Lower leg skin (tissue), 4 donors: ENCODE results near the gene GNB1. TPM values are rescaled to one million over a fixed set of nuclear protein-coding genes. Genes with fewer than 3 reads are reported as not detected.

Source experiments
- DNase-seq, 2 donors: peaks; one replicate each; pipeline ENCODE4 v3.0.0-alpha.2; 2019; ENCODE audit warnings: low spot score in 2 of 2
- H3K4me3 ChIP-seq: fragments of 200-600 bp; sonication (generic); 2 replicates; pipeline ENCODE4 v1.5.1; 2017; ENCODE audit warnings: mild to moderate bottlenecking, low read depth; ENCODE audit not compliant: poor library complexity, severe bottlenecking
- POLR2A ChIP-seq, 2 donors: fragments of 450-650 bp; IDR thresholded peaks; one replicate each; pipeline ENCODE4 v1.6.1; 2016 to 2017; ENCODE audit warnings: antibody characterized with exemption in 2 of 2, mild to moderate bottlenecking in 1 of 2, moderate library complexity in 1 of 2
- WGBS, 2 donors: methylation state at CpG; one replicate each; pipeline ENCODE4 v1.1.5; 2018; 5-methylcytosine and 5-hydroxymethylcytosine counted together
- intact Hi-C: fragments of 100-400 bp; cut with DNase I; formaldehyde crosslinking; loops from one replicate; pipeline ENCODE4 v1.15.0; 2023; ENCODE audit warnings: low total_unique reads
- total RNA-seq, 4 donors: library from RNA; depleted of rRNA; stranded (reverse); fragments of >200 nt; gene quantifications; one replicate each; pipeline ENCODE4 v1.1.0, GENCODE V29; 2016
- TF ChIP-seq, protein P1 (sequence below), 3 donors: fragments of 450-650 bp; IDR thresholded peaks; one replicate each; pipeline ENCODE4 v1.5.1; 2016; ENCODE audit warnings: antibody characterized with exemption in 3 of 3, mild to moderate bottlenecking in 3 of 3, moderate library complexity in 2 of 3

Gene GNB1
- total RNA-seq, 4 donors from 2014 or later, result 103 to 141 (median 123) TPM

DNA sequence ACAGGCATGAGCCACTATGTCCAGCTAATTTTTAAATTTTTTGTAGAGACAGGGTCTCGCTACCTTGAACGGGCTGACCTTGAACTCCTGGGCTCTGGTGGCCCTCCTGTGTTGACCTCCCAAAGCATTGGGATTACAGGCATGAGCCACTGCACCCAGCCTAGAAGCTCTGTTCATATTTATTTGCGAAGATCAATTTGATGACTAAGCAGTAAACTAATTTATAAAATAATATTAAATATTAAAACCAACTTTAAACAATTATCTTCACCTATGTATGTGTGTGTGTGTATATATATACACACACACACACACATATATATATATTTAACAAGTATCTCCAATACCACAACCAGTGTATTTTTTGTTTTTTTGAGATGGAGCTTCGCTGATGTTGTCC, 117.0 kb downstream of the GNB1 start:
- intact Hi-C loops, result no loop called here
- DNase-seq, result no peak
- 97 to 98% methylated on average over 4 of the region's 4 CpGs for WGBS, 2 donors
- TF ChIP-seq, protein P1, sequence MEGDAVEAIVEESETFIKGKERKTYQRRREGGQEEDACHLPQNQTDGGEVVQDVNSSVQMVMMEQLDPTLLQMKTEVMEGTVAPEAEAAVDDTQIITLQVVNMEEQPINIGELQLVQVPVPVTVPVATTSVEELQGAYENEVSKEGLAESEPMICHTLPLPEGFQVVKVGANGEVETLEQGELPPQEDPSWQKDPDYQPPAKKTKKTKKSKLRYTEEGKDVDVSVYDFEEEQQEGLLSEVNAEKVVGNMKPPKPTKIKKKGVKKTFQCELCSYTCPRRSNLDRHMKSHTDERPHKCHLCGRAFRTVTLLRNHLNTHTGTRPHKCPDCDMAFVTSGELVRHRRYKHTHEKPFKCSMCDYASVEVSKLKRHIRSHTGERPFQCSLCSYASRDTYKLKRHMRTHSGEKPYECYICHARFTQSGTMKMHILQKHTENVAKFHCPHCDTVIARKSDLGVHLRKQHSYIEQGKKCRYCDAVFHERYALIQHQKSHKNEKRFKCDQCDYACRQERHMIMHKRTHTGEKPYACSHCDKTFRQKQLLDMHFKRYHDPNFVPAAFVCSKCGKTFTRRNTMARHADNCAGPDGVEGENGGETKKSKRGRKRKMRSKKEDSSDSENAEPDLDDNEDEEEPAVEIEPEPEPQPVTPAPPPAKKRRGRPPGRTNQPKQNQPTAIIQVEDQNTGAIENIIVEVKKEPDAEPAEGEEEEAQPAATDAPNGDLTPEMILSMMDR (IDR thresholded peaks at IDR 0.05), result no peak
- TF ChIP-seq POLR2A (IDR thresholded peaks at IDR 0.05), result no peak
- H3K4me3 ChIP-seq, result no peak overlapping the region

DNA sequence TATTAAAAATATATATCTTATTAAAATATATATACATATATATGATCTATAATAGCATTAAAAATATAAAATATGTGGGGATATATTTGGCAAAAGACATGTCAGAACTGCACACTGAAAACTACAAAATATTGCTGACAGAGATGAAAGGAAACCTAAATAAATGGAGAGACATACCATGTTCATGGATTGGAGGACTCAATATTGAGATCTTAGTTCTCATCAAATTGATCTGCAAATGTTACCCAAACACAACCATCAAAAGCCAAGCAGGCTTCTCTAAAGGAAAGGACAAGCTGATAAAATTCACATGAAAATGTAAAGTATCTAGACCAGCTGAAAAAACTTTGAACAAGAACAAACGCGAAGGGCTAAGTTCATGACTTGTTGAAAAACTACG, 119.8 kb downstream of the GNB1 start:
- intact Hi-C loops, result no loop called here
- TF ChIP-seq POLR2A (IDR thresholded peaks at IDR 0.05), result no peak
- TF ChIP-seq, protein P1 (IDR thresholded peaks at IDR 0.05), result no peak
- 91 to 94% methylated on average over 3 of the region's 3 CpGs for WGBS, 2 donors
- no peak overlapping the region for H3K4me3 ChIP-seq
- no peak for DNase-seq

DNA sequence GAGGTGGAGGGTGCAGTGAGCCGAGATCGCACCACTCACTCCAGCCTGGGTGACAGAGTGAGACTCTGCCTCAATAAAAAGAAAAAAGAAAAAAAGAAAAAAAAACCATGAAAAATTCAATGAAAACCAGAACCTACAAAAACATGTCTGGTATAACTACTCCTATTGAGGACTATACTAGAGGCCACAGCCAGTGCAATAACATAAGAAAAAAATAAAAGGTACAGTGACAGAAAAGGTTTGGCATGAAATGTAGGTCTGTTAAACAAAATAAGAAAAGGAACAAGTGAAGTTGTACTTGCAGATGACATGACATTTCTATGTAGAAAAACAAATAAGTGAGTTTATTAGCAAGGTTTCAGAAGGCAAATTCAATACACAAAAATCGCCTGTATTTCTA, 120.8 kb downstream of the GNB1 start:
- no peak for DNase-seq
- TF ChIP-seq, protein P1 (IDR thresholded peaks at IDR 0.05), result no peak
- no peak for TF ChIP-seq POLR2A (IDR thresholded peaks at IDR 0.05)
- intact Hi-C loops, result no loop called here
- H3K4me3 ChIP-seq, result no peak overlapping the region
- WGBS, 2 donors, result 97 to 98% methylated on average over 3 of the region's 3 CpGs

DNA sequence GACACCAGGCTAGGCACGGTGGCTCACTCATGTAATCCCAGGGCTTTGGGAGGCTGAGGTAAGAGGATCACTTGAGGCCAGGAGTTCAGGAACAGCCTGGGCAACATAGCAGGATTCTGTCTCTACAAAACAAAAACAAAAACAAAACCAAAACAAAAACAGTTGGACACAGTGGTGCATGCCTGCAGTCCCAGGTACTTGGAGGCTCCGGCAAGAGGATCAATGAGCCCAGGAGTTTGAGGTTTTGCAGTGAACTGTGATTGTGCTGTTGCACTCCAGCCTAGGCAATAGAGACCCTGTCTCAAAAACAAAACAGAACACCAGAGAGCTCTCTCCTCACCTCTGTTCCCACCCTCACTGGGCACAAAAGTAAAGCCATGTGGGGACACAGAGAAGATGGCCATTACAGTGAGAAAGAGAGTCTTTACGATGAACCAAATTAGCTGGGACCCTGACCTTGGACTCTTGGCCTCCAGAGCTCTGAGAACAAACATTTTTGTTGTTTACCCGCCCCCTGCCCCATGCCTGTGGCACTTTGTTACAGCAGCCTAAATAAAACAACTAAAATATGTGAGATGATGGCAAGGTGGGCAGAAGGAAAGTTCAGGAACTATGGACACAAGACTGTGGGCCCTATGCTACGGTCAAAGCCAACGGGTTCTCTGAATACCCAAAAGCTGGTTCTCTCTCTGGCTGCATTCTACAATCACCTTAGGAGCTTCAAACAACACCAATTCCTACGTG, 122.5 kb downstream of the GNB1 start:
- WGBS, 2 donors, result 94 to 96% methylated on average over 7 of the region's 7 CpGs
- DNase-seq, result no peak

DNA sequence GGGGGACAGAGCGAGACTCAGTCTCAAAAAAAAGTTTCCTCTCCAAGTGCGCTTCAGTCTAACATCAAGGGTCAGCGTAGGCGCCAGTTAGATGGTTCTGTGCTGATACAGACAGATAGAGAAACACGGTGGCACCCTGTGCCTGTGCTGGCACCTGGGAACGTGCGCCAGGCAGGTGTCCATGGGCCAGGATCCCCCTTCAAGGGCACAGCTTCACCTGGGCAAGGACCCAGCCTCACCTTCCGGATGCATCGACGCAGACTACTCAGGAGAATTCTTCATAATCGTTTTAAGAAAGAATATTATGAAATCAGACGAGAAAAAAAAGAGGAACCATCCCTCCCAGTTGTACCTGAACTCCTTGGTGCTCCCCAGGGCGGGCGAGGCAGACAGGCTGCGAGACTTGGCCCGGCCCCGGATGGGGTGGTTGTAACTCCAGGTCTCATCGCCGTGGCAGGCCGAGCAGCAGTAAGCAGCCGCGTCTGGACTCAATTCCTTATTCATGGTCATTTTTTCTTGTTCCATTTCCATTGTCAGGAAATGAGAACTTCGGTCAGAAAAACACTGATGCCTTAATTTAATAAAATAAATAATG, 125.9 kb downstream of the GNB1 start:
- H3K4me3 ChIP-seq, result no peak overlapping the region
- intact Hi-C loops, result no loop called here
- 85 to 93% methylated on average over 22 to 23 of the region's 23 CpGs for WGBS, 2 donors
- TF ChIP-seq, protein P1 (IDR thresholded peaks at IDR 0.05), result no peak
- no peak for TF ChIP-seq POLR2A (IDR thresholded peaks at IDR 0.05)
- no peak for DNase-seq

More for the DNA sequence above, 122.5 kb downstream of the GNB1 start:
- no peak overlapping the region for H3K4me3 ChIP-seq
- no peak for TF ChIP-seq POLR2A (IDR thresholded peaks at IDR 0.05)
- TF ChIP-seq, protein P1 (IDR thresholded peaks at IDR 0.05), result no peak
- intact Hi-C loops, result no loop called here
